ENCODE data around the gene ARHGAP21.
A peak's percentile ranks its signal among the peaks of the same experiment; 100 is the strongest.

The ARHGAP21 gene

GRCh38 chr10:24690961-24691512 lies 32.6 kb downstream of the ARHGAP21 start:
- no peak overlapping the region for H3K23ac ChIP-seq (ENCODE audit: low read length)

GRCh38 chr10:24685958-24686540 lies 37.6 kb downstream of the ARHGAP21 start:
- no peak overlapping the region for H3K4me3 ChIP-seq (ENCODE audit: low read depth, low read length)
- H4K91ac ChIP-seq (ENCODE audit: low read depth, low read length): no peak overlapping the region
- H3K4me2 ChIP-seq (ENCODE audit: low read length): no peak overlapping the region
- peaks cover 1% of the 10 kb centered on the region for H3K79me2 ChIP-seq (ENCODE audit: control insufficient read depth, insufficient read depth, low read length, poor library complexity)
- no peak overlapping the region for H3K27ac ChIP-seq (ENCODE audit: low read depth, low read length)
- H2AFZ ChIP-seq (ENCODE audit: insufficient read depth, low read length, poor library complexity): no peak overlapping the region
- no peaks in the 10 kb centered on the region for H3K4me1 ChIP-seq (ENCODE audit: control insufficient read depth in 1 of 2, insufficient read depth in 2 of 2, low read length in 2 of 2)
- no peak overlapping the region for H4K8ac ChIP-seq (ENCODE audit: low read depth, low read length)
- H2BK12ac ChIP-seq (ENCODE audit: low read length): no peak overlapping the region
- no peaks in the 10 kb centered on the region for H3K27me3 ChIP-seq (ENCODE audit: insufficient read depth, low read length)
- H3K4ac ChIP-seq (ENCODE audit: low read depth, low read length): peak overlapping the region; percentile 69
- WGBS (ENCODE audit: extremely low coverage, insufficient coverage, insufficient read length): no CpG with 5 or more reads among the region's 4 CpGs
- H3K9me3 ChIP-seq (ENCODE audit: insufficient read depth, low read depth, low read length): no peaks in the 10 kb centered on the region
- no peak overlapping the region for H3K18ac ChIP-seq (ENCODE audit: low read length)
- H2AK5ac ChIP-seq (ENCODE audit: low read length): no peak overlapping the region
- DNase-seq: no peak
- H4K12ac ChIP-seq (ENCODE audit: low read depth, low read length): no peak overlapping the region
- no peak overlapping the region for H2BK5ac ChIP-seq (ENCODE audit: low read depth, low read length, poor library complexity)
- no peak overlapping the region for H3K14ac ChIP-seq (ENCODE audit: low read length)
- H3K9ac ChIP-seq (ENCODE audit: low read length): no peak overlapping the region
- no peak overlapping the region for H3K23ac ChIP-seq (ENCODE audit: low read length)
- H2BK120ac ChIP-seq (ENCODE audit: insufficient read depth, low read length, poor library complexity): no peak overlapping the region
- no peaks in the 10 kb centered on the region for H3K79me1 ChIP-seq (ENCODE audit: low read length)
- peaks cover 0 to 6% of the 10 kb centered on the region in 2 experiments for H3K36me3 ChIP-seq (ENCODE audit: control insufficient read depth in 1 of 2, insufficient read depth in 2 of 2, low read length in 2 of 2)

More at GRCh38 chr10:24690961-24691512, 32.6 kb downstream of the ARHGAP21 start:
- no peak overlapping the region for H3K9ac ChIP-seq (ENCODE audit: low read length)
- H4K8ac ChIP-seq (ENCODE audit: low read depth, low read length): no peak overlapping the region
- no peaks in the 10 kb centered on the region for H3K9me3 ChIP-seq (ENCODE audit: insufficient read depth, low read depth, low read length)
- no peak overlapping the region for H3K4me2 ChIP-seq (ENCODE audit: low read length)
- H3K18ac ChIP-seq (ENCODE audit: low read length): no peak overlapping the region
- H2BK120ac ChIP-seq (ENCODE audit: insufficient read depth, low read length, poor library complexity): no peak overlapping the region
- peaks cover 5% of the 10 kb centered on the region for H3K79me1 ChIP-seq (ENCODE audit: low read length)
- no peak for DNase-seq
- H2BK5ac ChIP-seq (ENCODE audit: low read depth, low read length, poor library complexity): no peak overlapping the region
- H3K27ac ChIP-seq (ENCODE audit: low read depth, low read length): no peak overlapping the region
- no peak overlapping the region for H4K12ac ChIP-seq (ENCODE audit: low read depth, low read length)
- no peak overlapping the region for H3K14ac ChIP-seq (ENCODE audit: low read length)
- no peak overlapping the region for H2BK12ac ChIP-seq (ENCODE audit: low read length)
- WGBS (ENCODE audit: extremely low coverage, insufficient coverage, insufficient read length): no CpG with 5 or more reads among the region's 4 CpGs
- H3K4me1 ChIP-seq (ENCODE audit: control insufficient read depth in 1 of 2, insufficient read depth in 2 of 2, low read length in 2 of 2): peaks cover 3 to 5% of the 10 kb centered on the region in 2 experiments
- peaks cover 5% of the 10 kb centered on the region for H3K79me2 ChIP-seq (ENCODE audit: control insufficient read depth, insufficient read depth, low read length, poor library complexity)
- H3K36me3 ChIP-seq (ENCODE audit: control insufficient read depth in 1 of 2, insufficient read depth in 2 of 2, low read length in 2 of 2): peaks cover 0 to 7% of the 10 kb centered on the region in 2 experiments
- no peak overlapping the region for H3K4ac ChIP-seq (ENCODE audit: low read depth, low read length)
- H3K27me3 ChIP-seq (ENCODE audit: insufficient read depth, low read length): no peaks in the 10 kb centered on the region
- H2AK5ac ChIP-seq (ENCODE audit: low read length): no peak overlapping the region
- no peak overlapping the region for H3K4me3 ChIP-seq (ENCODE audit: low read depth, low read length)
- H4K91ac ChIP-seq (ENCODE audit: low read depth, low read length): no peak overlapping the region
- H2AFZ ChIP-seq (ENCODE audit: insufficient read depth, low read length, poor library complexity): no peak overlapping the region

- peaks cover 0 to 5% of the 10 kb centered on the region in 2 experiments for H3K36me3 ChIP-seq (ENCODE audit: control insufficient read depth in 1 of 2, insufficient read depth in 2 of 2, low read length in 2 of 2)
- H3K9me3 ChIP-seq (ENCODE audit: insufficient read depth, low read depth, low read length): no peaks in the 10 kb centered on the region
- no peak overlapping the region for H2AK5ac ChIP-seq (ENCODE audit: low read length)
- H3K4ac ChIP-seq (ENCODE audit: low read depth, low read length): no peak overlapping the region
- no peaks in the 10 kb centered on the region for H3K79me1 ChIP-seq (ENCODE audit: low read length)
- H3K18ac ChIP-seq (ENCODE audit: low read length): no peak overlapping the region
- no peak overlapping the region for H2BK5ac ChIP-seq (ENCODE audit: low read depth, low read length, poor library complexity)
- no peak overlapping the region for H2AFZ ChIP-seq (ENCODE audit: insufficient read depth, low read length, poor library complexity)
- no peak overlapping the region for H2BK12ac ChIP-seq (ENCODE audit: low read length)
- peaks cover 1% of the 10 kb centered on the region for H3K79me2 ChIP-seq (ENCODE audit: control insufficient read depth, insufficient read depth, low read length, poor library complexity)
- no peak overlapping the region for H4K12ac ChIP-seq (ENCODE audit: low read depth, low read length)
- no peak for DNase-seq
- no peak overlapping the region for H3K4me3 ChIP-seq (ENCODE audit: low read depth, low read length)
- no peak overlapping the region for H3K27ac ChIP-seq (ENCODE audit: low read depth, low read length)
- no peak overlapping the region for H3K14ac ChIP-seq (ENCODE audit: low read length)
- no peak overlapping the region for H3K4me2 ChIP-seq (ENCODE audit: low read length)
- H4K91ac ChIP-seq (ENCODE audit: low read depth, low read length): no peak overlapping the region
- H3K9ac ChIP-seq (ENCODE audit: low read length): no peak overlapping the region
- H3K27me3 ChIP-seq (ENCODE audit: insufficient read depth, low read length): no peaks in the 10 kb centered on the region
- no peak overlapping the region for H2BK120ac ChIP-seq (ENCODE audit: insufficient read depth, low read length, poor library complexity)
- no peak overlapping the region for H3K23ac ChIP-seq (ENCODE audit: low read length)
- no peaks in the 10 kb centered on the region for H3K4me1 ChIP-seq (ENCODE audit: control insufficient read depth in 1 of 2, insufficient read depth in 2 of 2, low read length in 2 of 2)
- H4K8ac ChIP-seq (ENCODE audit: low read depth, low read length): no peak overlapping the region
Measured at GRCh38 chr10:24683554-24683953, 40.1 kb downstream of the ARHGAP21 start.

- Histone ChIP-seq H3K14ac (ENCODE audit: low read length) (no peak overlapping the region), H3K9ac (ENCODE audit: low read length) (no peak overlapping the region), H3K9me3 (ENCODE audit: insufficient read depth, low read depth, low read length) (no peaks in the 10 kb centered on the region), H3K4me1 (ENCODE audit: control insufficient read depth in 1 of 2, insufficient read depth in 2 of 2, low read length in 2 of 2) (no peaks in the 10 kb centered on the region), H3K4me2 (ENCODE audit: low read length) (no peak overlapping the region), H3K27ac (ENCODE audit: low read depth, low read length) (no peak overlapping the region), H3K36me3 (ENCODE audit: control insufficient read depth in 1 of 2, insufficient read depth in 2 of 2, low read length in 2 of 2) (peaks cover 0 to 1% of the 10 kb centered on the region in 2 experiments), H3K23ac (ENCODE audit: low read length) (no peak overlapping the region), H3K79me1 (ENCODE audit: low read length) (no peaks in the 10 kb centered on the region), H4K8ac (ENCODE audit: low read depth, low read length) (no peak overlapping the region), H3K79me2 (ENCODE audit: control insufficient read depth, insufficient read depth, low read length, poor library complexity) (peaks cover 3% of the 10 kb centered on the region), H3K4ac (ENCODE audit: low read depth, low read length) (no peak overlapping the region), H2AFZ (ENCODE audit: insufficient read depth, low read length, poor library complexity) (no peak overlapping the region), H4K91ac (ENCODE audit: low read depth, low read length) (no peak overlapping the region), H2AK5ac (ENCODE audit: low read length) (no peak overlapping the region), H3K18ac (ENCODE audit: low read length) (peak overlapping the region; percentile 29), H3K4me3 (ENCODE audit: low read depth, low read length) (no peak overlapping the region), H2BK5ac (ENCODE audit: low read depth, low read length, poor library complexity) (no peak overlapping the region), H3K27me3 (ENCODE audit: insufficient read depth, low read length) (no peaks in the 10 kb centered on the region), H2BK120ac (ENCODE audit: insufficient read depth, low read length, poor library complexity) (no peak overlapping the region), H2BK12ac (ENCODE audit: low read length) (no peak overlapping the region), H4K12ac (ENCODE audit: low read depth, low read length) (no peak overlapping the region)
- WGBS (ENCODE audit: extremely low coverage, insufficient coverage, insufficient read length): 100% methylated on average over 1 of the region's 6 CpGs
- DNase-seq: no peak
Measured at GRCh38 chr10:24681572-24682088, 42.1 kb downstream of the ARHGAP21 start.
